Trophoblast cell (in vitro differentiated cells and primary cell): ENCODE measurements around the gene CDC7.

Experiments
- DNase-seq, 2 donors: peaks; one replicate each; pipeline ENCODE4 v3.0.0-alpha.2; 2016
- H2AFZ ChIP-seq: 2 replicates; pipeline ENCODE4 v1.6.1; 2013; ENCODE audit warnings: low read length, moderate library complexity, mild to moderate bottlenecking; ENCODE audit not compliant: insufficient read depth, poor library complexity
- H2AK5ac ChIP-seq: 2 replicates; pipeline ENCODE4 v1.6.1; 2013; ENCODE audit warnings: mild to moderate bottlenecking, low read length
- H2BK120ac ChIP-seq: 2 replicates; pipeline ENCODE4 v1.6.1; 2013; ENCODE audit warnings: low read length, mild to moderate bottlenecking, moderate library complexity; ENCODE audit not compliant: insufficient read depth, poor library complexity
- H2BK12ac ChIP-seq: 2 replicates; pipeline ENCODE4 v1.6.1; 2013; ENCODE audit warnings: mild to moderate bottlenecking, low read length, moderate library complexity
- H2BK5ac ChIP-seq: 2 replicates; pipeline ENCODE4 v1.6.1; 2013; ENCODE audit warnings: low read length, low read depth, moderate library complexity, mild to moderate bottlenecking; ENCODE audit not compliant: poor library complexity
- H3K14ac ChIP-seq: 2 replicates; pipeline ENCODE4 v1.6.1; 2013; ENCODE audit warnings: mild to moderate bottlenecking, low read length
- H3K18ac ChIP-seq: 2 replicates; pipeline ENCODE4 v1.6.1; 2013; ENCODE audit warnings: mild to moderate bottlenecking, low read length
- H3K23ac ChIP-seq: 2 replicates; pipeline ENCODE4 v1.6.1; 2013; ENCODE audit warnings: low read length
- H3K27ac ChIP-seq: 2 replicates; pipeline ENCODE4 v1.5.1; 2013; ENCODE audit warnings: low read depth, mild to moderate bottlenecking, inconsistent platforms, low read length, moderate library complexity
- H3K27me3 ChIP-seq: 2 replicates; pipeline ENCODE4 v1.6.1; 2013; ENCODE audit warnings: inconsistent platforms, mild to moderate bottlenecking, low read length, moderate library complexity; ENCODE audit not compliant: insufficient read depth
- H3K36me3 ChIP-seq, 2 experiments: 1 replicate in 1 of 2; 2 replicates in 1 of 2; pipeline ENCODE4 v1.6.1; 2013; ENCODE audit warnings: low read length in 2 of 2, mild to moderate bottlenecking in 2 of 2, moderate library complexity in 1 of 2; ENCODE audit not compliant: insufficient read depth in 2 of 2, control insufficient read depth in 1 of 2
- H3K4ac ChIP-seq: 2 replicates; pipeline ENCODE4 v1.6.1; 2013; ENCODE audit warnings: low read depth, mild to moderate bottlenecking, low read length, moderate library complexity
- H3K4me1 ChIP-seq, 2 experiments: 1 replicate in 1 of 2; 2 replicates in 1 of 2; pipeline ENCODE4 v1.6.1; 2013; ENCODE audit warnings: low read length in 2 of 2, mild to moderate bottlenecking in 2 of 2, moderate library complexity in 1 of 2; ENCODE audit not compliant: insufficient read depth in 2 of 2, control insufficient read depth in 1 of 2
- H3K4me2 ChIP-seq: 2 replicates; pipeline ENCODE4 v1.6.1; 2013; ENCODE audit warnings: inconsistent platforms, mild to moderate bottlenecking, low read length, moderate library complexity
- H3K4me3 ChIP-seq: 2 replicates; pipeline ENCODE4 v1.5.1; 2013; ENCODE audit warnings: mild to moderate bottlenecking, low read depth, low read length, inconsistent platforms
- H3K79me1 ChIP-seq: one replicate; pipeline ENCODE4 v1.6.1; 2013; ENCODE audit warnings: low read length
- H3K79me2 ChIP-seq: 2 replicates; pipeline ENCODE4 v1.6.1; 2013; ENCODE audit warnings: low read length, mild to moderate bottlenecking; ENCODE audit not compliant: control insufficient read depth, insufficient read depth, poor library complexity
- H3K9ac ChIP-seq: 2 replicates; pipeline ENCODE4 v1.6.1; 2013; ENCODE audit warnings: mild to moderate bottlenecking, low read length
- H3K9me3 ChIP-seq: 2 replicates; pipeline ENCODE4 v1.6.1; 2013; ENCODE audit warnings: low read depth, mild to moderate bottlenecking, control low read depth, inconsistent platforms, low read length; ENCODE audit not compliant: insufficient read depth
- H4K12ac ChIP-seq: 2 replicates; pipeline ENCODE4 v1.6.1; 2013; ENCODE audit warnings: low read depth, mild to moderate bottlenecking, low read length, moderate library complexity
- H4K8ac ChIP-seq: 2 replicates; pipeline ENCODE4 v1.6.1; 2013; ENCODE audit warnings: low read depth, mild to moderate bottlenecking, low read length, moderate library complexity
- H4K91ac ChIP-seq: one replicate; pipeline ENCODE4 v1.6.1; 2013; ENCODE audit warnings: low read depth, mild to moderate bottlenecking, low read length, moderate library complexity
- WGBS: extraction: QIAGEN DNeasy Blood & Tissue Kit; methylation state at CpG from one replicate; pipeline ENCODE4 v1.1.7; 2013; ENCODE audit warnings: missing lambda C conversion rate; ENCODE audit not compliant: insufficient read length, insufficient coverage; ENCODE audit errors: extremely low coverage; 5-methylcytosine and 5-hydroxymethylcytosine counted together

CDC7 gene

GRCh38 chr1:91546301-91546581 lies 45.6 kb downstream of the CDC7 start:
- no peaks in the 10 kb centered on the region for H3K4me1 ChIP-seq
- no peaks in the 10 kb centered on the region for H3K79me1 ChIP-seq
- H3K14ac ChIP-seq, result no peak overlapping the region
- no peak overlapping the region for H2BK5ac ChIP-seq
- no peak overlapping the region for H3K4ac ChIP-seq
- no peak overlapping the region for H2AK5ac ChIP-seq
- no peak overlapping the region for H3K18ac ChIP-seq
- H3K79me2 ChIP-seq, result no peaks in the 10 kb centered on the region
- H4K8ac ChIP-seq, result no peak overlapping the region
- WGBS, result no CpG with 5 or more reads among the region's 18 CpGs
- H2AFZ ChIP-seq, result no peak overlapping the region
- no peak overlapping the region for H3K23ac ChIP-seq
- no peaks in the 10 kb centered on the region for H3K9me3 ChIP-seq
- no peak overlapping the region for H3K9ac ChIP-seq
- no peak overlapping the region for H3K27ac ChIP-seq
- no peaks in the 10 kb centered on the region for H3K27me3 ChIP-seq
- no peaks in the 10 kb centered on the region for H3K36me3 ChIP-seq
- H2BK120ac ChIP-seq, result no peak overlapping the region
- H3K4me2 ChIP-seq, result no peak overlapping the region
- no peak overlapping the region for H3K4me3 ChIP-seq
- no peak overlapping the region for H4K91ac ChIP-seq
- DNase-seq, result no peak
- no peak overlapping the region for H2BK12ac ChIP-seq
- H4K12ac ChIP-seq, result no peak overlapping the region

- no peak overlapping the region for H2AK5ac ChIP-seq
- no CpG with 5 or more reads among the region's 19 CpGs for WGBS
- no peak overlapping the region for H2BK12ac ChIP-seq
- no peak overlapping the region for H3K23ac ChIP-seq
- H3K9me3 ChIP-seq, result no peaks in the 10 kb centered on the region
- H3K14ac ChIP-seq, result no peak overlapping the region
- no peak overlapping the region for H2BK120ac ChIP-seq
- no peaks in the 10 kb centered on the region for H3K79me1 ChIP-seq
- H3K18ac ChIP-seq, result no peak overlapping the region
- no peak overlapping the region for H2BK5ac ChIP-seq
- no peaks in the 10 kb centered on the region for H3K36me3 ChIP-seq
- no peaks in the 10 kb centered on the region for H3K4me1 ChIP-seq
- no peak for DNase-seq
- no peak overlapping the region for H2AFZ ChIP-seq
- no peak overlapping the region for H4K12ac ChIP-seq
- H4K8ac ChIP-seq, result no peak overlapping the region
- H3K27me3 ChIP-seq, result no peaks in the 10 kb centered on the region
- no peak overlapping the region for H3K4me3 ChIP-seq
- no peak overlapping the region for H3K27ac ChIP-seq
- H3K9ac ChIP-seq, result no peak overlapping the region
- no peak overlapping the region for H3K4ac ChIP-seq
- no peak overlapping the region for H4K91ac ChIP-seq
- no peak overlapping the region for H3K4me2 ChIP-seq
- H3K79me2 ChIP-seq, result no peaks in the 10 kb centered on the region
Measured at GRCh38 chr1:91546876-91547275, 46.2 kb downstream of the CDC7 start.

GRCh38 chr1:91548376-91549040 lies 47.9 kb downstream of the CDC7 start:
- no peak for DNase-seq
- Histone ChIP-seq H3K9ac (no peak overlapping the region), H4K12ac (no peak overlapping the region), H3K27ac (no peak overlapping the region), H3K4me3 (no peak overlapping the region), H3K9me3 (no peaks in the 10 kb centered on the region), H2AK5ac (no peak overlapping the region), H3K4ac (no peak overlapping the region), H4K91ac (no peak overlapping the region), H3K18ac (no peak overlapping the region), H3K23ac (no peak overlapping the region), H3K79me2 (no peaks in the 10 kb centered on the region), H3K27me3 (no peaks in the 10 kb centered on the region), H3K4me1 (peaks cover 3 to 4% of the 10 kb centered on the region in 2 experiments), H3K36me3 (no peaks in the 10 kb centered on the region), H2BK5ac (no peak overlapping the region), H4K8ac (no peak overlapping the region), H2BK12ac (no peak overlapping the region), H3K4me2 (no peak overlapping the region), H3K14ac (no peak overlapping the region), H3K79me1 (no peaks in the 10 kb centered on the region), H2AFZ (no peak overlapping the region), H2BK120ac (no peak overlapping the region)
- WGBS, result no CpG with 5 or more reads among the region's 3 CpGs

DNA sequence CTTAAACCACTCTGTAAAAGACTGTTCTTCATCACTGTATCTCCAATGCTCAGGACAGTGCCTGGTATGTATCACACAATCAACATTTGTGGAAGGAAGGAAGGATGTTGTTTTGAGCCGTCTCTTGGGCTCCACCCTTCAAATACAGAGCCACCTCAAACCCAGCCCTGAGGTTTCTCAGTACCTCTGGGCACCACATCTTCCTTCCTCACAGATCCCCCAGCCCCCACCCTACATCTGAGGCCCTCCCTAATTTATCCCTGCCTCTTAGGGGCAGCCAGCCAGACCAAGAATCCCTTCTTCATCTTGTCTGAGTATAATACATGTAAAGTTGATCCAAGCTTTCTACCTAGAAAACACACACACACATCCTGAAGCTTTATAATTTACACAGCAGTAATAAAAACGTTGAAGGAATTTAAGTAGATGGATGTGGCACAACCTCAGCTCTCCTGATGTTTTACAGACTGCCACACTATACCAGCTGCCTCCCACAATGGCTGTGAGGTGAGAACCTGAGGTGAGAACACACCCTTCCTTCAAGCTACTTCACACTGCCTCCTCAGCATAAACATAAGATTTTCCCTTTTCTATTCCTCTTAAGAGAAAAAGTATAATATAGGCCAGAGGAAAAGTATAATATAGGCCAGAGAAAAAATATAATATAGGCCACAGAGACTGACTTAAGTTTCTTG lies 48.5 kb downstream of the CDC7 start:
- no peak overlapping the region for H4K91ac ChIP-seq
- H2AK5ac ChIP-seq, result no peak overlapping the region
- WGBS, result no CpG with 5 or more reads among the region's 2 CpGs

More for the DNA sequence above, 48.5 kb downstream of the CDC7 start:
- no peaks in the 10 kb centered on the region for H3K9me3 ChIP-seq
- H2AFZ ChIP-seq, result no peak overlapping the region
- H3K23ac ChIP-seq, result no peak overlapping the region
- H2BK12ac ChIP-seq, result no peak overlapping the region
- no peak for DNase-seq
- H3K4ac ChIP-seq, result no peak overlapping the region
- H4K8ac ChIP-seq, result no peak overlapping the region
- no peak overlapping the region for H2BK5ac ChIP-seq
- H2BK120ac ChIP-seq, result no peak overlapping the region
- no peaks in the 10 kb centered on the region for H3K27me3 ChIP-seq
- H3K14ac ChIP-seq, result no peak overlapping the region
- H3K27ac ChIP-seq, result no peak overlapping the region
- no peaks in the 10 kb centered on the region for H3K79me2 ChIP-seq
- no peak overlapping the region for H3K18ac ChIP-seq
- no peak overlapping the region for H3K4me2 ChIP-seq
- no peaks in the 10 kb centered on the region for H3K36me3 ChIP-seq
- H3K4me1 ChIP-seq, result peaks cover 3 to 4% of the 10 kb centered on the region in 2 experiments
- H3K4me3 ChIP-seq, result no peak overlapping the region
- H3K79me1 ChIP-seq, result no peaks in the 10 kb centered on the region
- H4K12ac ChIP-seq, result no peak overlapping the region
- no peak overlapping the region for H3K9ac ChIP-seq
